WTC11 (cell line): ENCODE data around the gene SPECC1L. TPM values are rescaled to one million over a fixed set of nuclear protein-coding genes. Genes with fewer than 3 reads are reported as not detected.

Experiments
- ATAC-seq: fragments of 200-7000 bp; cut with Tn5 transposase; 2 replicates; pipeline ENCODE4 v1.10.0; 2021; ENCODE audit warnings: mild to moderate bottlenecking, moderate library complexity
- CTCF ChIA-PET: fragments of 300-600 bp; sonication (Branson Sonifier 250); formaldehyde crosslinking; loops from one replicate; lab custom pipeline; 2021; ENCODE audit warnings: antibody characterized with exemption; lab: Charles Lee
- POLR2A ChIA-PET: fragments of 350-600 bp; sonication (Branson Sonifier 250); formaldehyde crosslinking; loops from one replicate; lab custom pipeline; 2021; ENCODE audit warnings: antibody characterized with exemption; lab: Charles Lee
- DNase-seq: peaks from one replicate; pipeline ENCODE4 v3.0.0; 2021; ENCODE audit warnings: low spot score
- H3K27ac Mint-ChIP-seq: 2 replicates; pipeline ENCODE4 v1.8.0; 2021; ENCODE audit warnings: mixed read lengths
- H3K27me3 Mint-ChIP-seq: 2 replicates; pipeline ENCODE4 v1.8.0; 2021; ENCODE audit warnings: low read depth, mild to moderate bottlenecking, moderate library complexity, mixed read lengths
- H3K36me3 Mint-ChIP-seq: 2 replicates; pipeline ENCODE4 v1.8.0; 2021; ENCODE audit warnings: mixed read lengths
- H3K4me1 Mint-ChIP-seq: 2 replicates; pipeline ENCODE4 v1.8.0; 2022; ENCODE audit warnings: mixed read lengths
- H3K4me3 Mint-ChIP-seq: 2 replicates; pipeline ENCODE4 v1.8.0; 2021; ENCODE audit warnings: mild to moderate bottlenecking, moderate library complexity, mixed read lengths
- H3K9me3 Mint-ChIP-seq: 2 replicates; pipeline ENCODE4 v1.8.0; 2021; ENCODE audit warnings: mixed read lengths
- CBFB ChIP-seq: sonication (generic); formaldehyde crosslinking; IDR thresholded peaks from 2 replicates; pipeline ENCODE4 v1.8.1; 2022; ENCODE audit warnings: mild to moderate bottlenecking, low read depth, missing genetic modification reagents
- CREM ChIP-seq: sonication (generic); formaldehyde crosslinking; IDR thresholded peaks from 2 replicates; pipeline ENCODE4 v1.8.1; 2022; ENCODE audit warnings: mild to moderate bottlenecking, missing genetic modification reagents, moderate library complexity
- GRHL2 ChIP-seq: fragments of 250-450 bp; sonication (Bioruptor Pico); IDR thresholded peaks from 2 replicates; pipeline ENCODE4 v1.8.0; 2022; ENCODE audit warnings: mild to moderate bottlenecking, moderate library complexity; ENCODE audit not compliant: insufficient replicate concordance, severe bottlenecking
- SOX15 ChIP-seq: fragments of 250-450 bp; sonication (Bioruptor Pico); IDR thresholded peaks from 2 replicates; pipeline ENCODE4 v1.9.0; 2021; ENCODE audit warnings: mild to moderate bottlenecking
- SP1 ChIP-seq: sonication (generic); formaldehyde crosslinking; conservative IDR thresholded peaks from 2 replicates; pipeline ENCODE4 v1.8.1; 2022; ENCODE audit warnings: missing genetic modification reagents
- ZNF317 ChIP-seq: sonication (generic); formaldehyde crosslinking; IDR thresholded peaks from 2 replicates; pipeline ENCODE4 v1.8.1; 2023; ENCODE audit warnings: low read depth, mild to moderate bottlenecking, moderate library complexity, missing genetic modification reagents, borderline replicate concordance
- total RNA-seq: library from RNA; stranded (reverse); gene quantifications from 3 replicates; pipeline ENCODE4 v1.2.3, GENCODE V29; 2021
- TF ChIP-seq, protein P1 (sequence below): sonication (generic); formaldehyde crosslinking; IDR thresholded peaks from 2 replicates; pipeline ENCODE4 v1.8.1; 2023; ENCODE audit warnings: mild to moderate bottlenecking, missing genetic modification reagents, borderline replicate concordance
- TF ChIP-seq, protein P2 (sequence below): sonication (generic); formaldehyde crosslinking; conservative IDR thresholded peaks from 2 replicates; pipeline ENCODE4 v1.8.1; 2022; ENCODE audit warnings: mild to moderate bottlenecking, missing genetic modification reagents
- TF ChIP-seq, protein P3 (sequence below): fragments of 250-450 bp; sonication (Bioruptor Pico); IDR thresholded peaks from 2 replicates; pipeline ENCODE4 v1.9.0; 2021; ENCODE audit warnings: mild to moderate bottlenecking
- TF ChIP-seq, protein P4 (sequence below): fragments of 250-450 bp; sonication (Bioruptor Pico); IDR thresholded peaks from 2 replicates; pipeline ENCODE4 v1.9.0; 2021; ENCODE audit warnings: moderate library complexity, mild to moderate bottlenecking, inconsistent platforms, borderline replicate concordance
- TF ChIP-seq, protein P5 (sequence below): sonication (generic); formaldehyde crosslinking; IDR thresholded peaks from 2 replicates; pipeline ENCODE4 v1.8.0; 2023; ENCODE audit warnings: missing genetic modification reagents

Gene SPECC1L
- total RNA-seq, 1 experiment from 2014 or later = 44.6 TPM

DNA sequence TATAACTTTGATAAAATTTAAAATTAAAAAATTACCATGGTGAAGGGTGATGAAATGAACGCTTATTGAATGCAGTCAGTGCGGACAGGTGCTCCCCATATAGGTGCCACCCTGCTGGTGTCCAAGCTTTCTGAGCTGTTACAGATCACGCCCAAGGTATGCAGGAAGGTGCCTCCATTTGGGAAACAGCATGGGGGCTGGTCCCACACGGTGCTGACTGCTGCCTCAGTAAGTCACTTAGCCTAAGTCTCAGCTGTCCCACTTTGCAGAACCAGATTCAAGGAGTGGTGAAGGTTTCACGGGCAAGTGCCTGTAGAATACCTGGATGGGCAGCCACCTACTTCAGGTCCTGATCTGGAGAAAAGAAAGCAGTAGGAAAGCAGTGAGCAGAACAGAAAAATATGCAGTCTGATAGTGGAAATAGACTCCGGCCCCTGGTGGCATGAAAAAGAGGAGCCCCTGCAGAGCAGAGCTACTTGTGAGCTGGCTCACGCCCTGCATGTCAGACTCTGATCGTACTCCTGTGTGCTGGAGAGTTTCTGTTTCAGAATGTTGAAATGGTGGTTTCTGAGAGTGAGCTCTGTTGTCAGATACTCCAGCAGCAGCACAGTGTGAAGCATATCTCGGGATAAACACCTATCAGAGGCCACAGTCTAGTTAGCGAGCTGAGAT lies 189.9 kb downstream of the SPECC1L start (continued):
- TF ChIP-seq, protein P1, sequence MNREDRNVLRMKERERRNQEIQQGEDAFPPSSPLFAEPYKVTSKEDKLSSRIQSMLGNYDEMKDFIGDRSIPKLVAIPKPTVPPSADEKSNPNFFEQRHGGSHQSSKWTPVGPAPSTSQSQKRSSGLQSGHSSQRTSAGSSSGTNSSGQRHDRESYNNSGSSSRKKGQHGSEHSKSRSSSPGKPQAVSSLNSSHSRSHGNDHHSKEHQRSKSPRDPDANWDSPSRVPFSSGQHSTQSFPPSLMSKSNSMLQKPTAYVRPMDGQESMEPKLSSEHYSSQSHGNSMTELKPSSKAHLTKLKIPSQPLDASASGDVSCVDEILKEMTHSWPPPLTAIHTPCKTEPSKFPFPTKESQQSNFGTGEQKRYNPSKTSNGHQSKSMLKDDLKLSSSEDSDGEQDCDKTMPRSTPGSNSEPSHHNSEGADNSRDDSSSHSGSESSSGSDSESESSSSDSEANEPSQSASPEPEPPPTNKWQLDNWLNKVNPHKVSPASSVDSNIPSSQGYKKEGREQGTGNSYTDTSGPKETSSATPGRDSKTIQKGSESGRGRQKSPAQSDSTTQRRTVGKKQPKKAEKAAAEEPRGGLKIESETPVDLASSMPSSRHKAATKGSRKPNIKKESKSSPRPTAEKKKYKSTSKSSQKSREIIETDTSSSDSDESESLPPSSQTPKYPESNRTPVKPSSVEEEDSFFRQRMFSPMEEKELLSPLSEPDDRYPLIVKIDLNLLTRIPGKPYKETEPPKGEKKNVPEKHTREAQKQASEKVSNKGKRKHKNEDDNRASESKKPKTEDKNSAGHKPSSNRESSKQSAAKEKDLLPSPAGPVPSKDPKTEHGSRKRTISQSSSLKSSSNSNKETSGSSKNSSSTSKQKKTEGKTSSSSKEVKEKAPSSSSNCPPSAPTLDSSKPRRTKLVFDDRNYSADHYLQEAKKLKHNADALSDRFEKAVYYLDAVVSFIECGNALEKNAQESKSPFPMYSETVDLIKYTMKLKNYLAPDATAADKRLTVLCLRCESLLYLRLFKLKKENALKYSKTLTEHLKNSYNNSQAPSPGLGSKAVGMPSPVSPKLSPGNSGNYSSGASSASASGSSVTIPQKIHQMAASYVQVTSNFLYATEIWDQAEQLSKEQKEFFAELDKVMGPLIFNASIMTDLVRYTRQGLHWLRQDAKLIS (CRISPR knock-in tag) = no peak
- TF ChIP-seq GRHL2 (CRISPR knock-in tag) = no peak

DNA sequence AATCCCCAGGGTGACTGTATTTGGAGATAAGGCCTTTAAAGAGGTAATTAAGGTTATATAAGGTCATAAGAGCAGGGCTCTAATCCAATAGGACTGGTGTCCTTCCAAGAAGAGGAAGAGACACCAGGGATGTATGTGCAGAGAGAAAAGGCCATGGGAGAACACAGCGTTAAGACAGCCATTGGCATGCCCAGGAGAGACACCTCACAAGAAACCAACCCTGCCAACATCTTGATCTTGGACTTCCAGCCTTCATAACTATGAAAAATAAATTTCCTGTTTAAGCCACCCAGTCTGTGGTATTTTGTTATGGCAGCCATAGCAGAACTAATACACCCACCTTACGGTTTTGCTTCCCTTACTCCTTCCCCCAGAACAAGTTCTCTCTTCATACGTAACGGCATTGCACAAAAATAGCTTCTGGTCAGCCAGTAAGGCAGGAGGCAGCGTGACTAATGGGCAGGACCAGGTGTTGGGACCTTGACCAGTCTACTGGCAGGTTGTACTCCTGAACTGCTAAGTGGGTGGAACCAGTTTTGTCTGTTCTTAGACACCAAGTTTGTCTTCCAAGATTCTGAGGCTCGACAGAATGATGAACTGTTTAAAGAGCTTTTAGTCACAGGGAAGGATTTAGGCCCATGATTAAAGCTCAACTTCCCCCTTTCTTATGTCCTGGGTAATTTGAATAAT lies 192.6 kb downstream of the SPECC1L start:
- CTCF ChIA-PET = interaction anchor here (1.2 kb wide), 1 partner anchor 42 kb away, joined by 3 read pairs; no protein-coding TSS in a partner anchor
- ATAC-seq = no peak
- H3K4me1 Mint-ChIP-seq = peaks cover 22% of the 10 kb centered on the region
- TF ChIP-seq, protein P2, sequence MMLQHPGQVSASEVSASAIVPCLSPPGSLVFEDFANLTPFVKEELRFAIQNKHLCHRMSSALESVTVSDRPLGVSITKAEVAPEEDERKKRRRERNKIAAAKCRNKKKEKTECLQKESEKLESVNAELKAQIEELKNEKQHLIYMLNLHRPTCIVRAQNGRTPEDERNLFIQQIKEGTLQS (CRISPR knock-in tag) = no peak
- TF ChIP-seq, all 79 proteins: peak for 0
- no peak overlapping the region for H3K27ac Mint-ChIP-seq
- no peaks in the 10 kb centered on the region for H3K36me3 Mint-ChIP-seq
- no peaks in the 10 kb centered on the region for H3K27me3 Mint-ChIP-seq
- H3K9me3 Mint-ChIP-seq = no peaks in the 10 kb centered on the region
- POLR2A ChIA-PET = no interaction called here
- DNase-seq = no peak
- H3K4me3 Mint-ChIP-seq = no peak overlapping the region

DNA sequence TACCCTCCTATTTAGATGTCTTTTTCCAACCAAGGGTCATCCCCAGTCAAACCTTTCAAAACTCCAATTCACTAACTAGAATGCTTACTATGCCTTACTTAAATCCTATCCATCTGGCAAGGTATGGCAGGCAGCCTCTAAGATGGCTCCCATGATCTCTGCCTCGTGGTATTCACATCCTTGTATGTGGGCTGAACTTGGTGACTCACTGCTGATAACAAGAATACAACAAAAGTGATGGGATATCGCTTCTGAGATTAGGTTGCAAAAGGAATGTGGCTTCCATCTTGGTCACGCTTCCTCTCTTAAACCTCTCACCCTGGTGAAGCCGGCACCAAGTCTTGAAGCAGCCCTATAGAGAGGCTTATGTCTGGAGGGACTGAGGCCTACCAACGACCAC lies 194.9 kb downstream of the SPECC1L start:
- H3K27ac Mint-ChIP-seq = no peak overlapping the region
- ChIA-PET CTCF (interaction anchor here (0.7 to 2.3 kb wide), 3 partner anchors 37 to 44 kb away, joined by 3 to 9 read pairs (median 7); no protein-coding TSS in a partner anchor), POLR2A (no interaction called here)

More for the DNA sequence above, 194.9 kb downstream of the SPECC1L start:
- Mint-ChIP-seq H3K27me3 (no peaks in the 10 kb centered on the region), H3K4me3 (no peak overlapping the region), H3K36me3 (no peaks in the 10 kb centered on the region), H3K9me3 (no peaks in the 10 kb centered on the region), H3K4me1 (peaks cover 17% of the 10 kb centered on the region)
- no peak for TF ChIP-seq CREM (CRISPR knock-in tag)
- TF ChIP-seq, protein P3, sequence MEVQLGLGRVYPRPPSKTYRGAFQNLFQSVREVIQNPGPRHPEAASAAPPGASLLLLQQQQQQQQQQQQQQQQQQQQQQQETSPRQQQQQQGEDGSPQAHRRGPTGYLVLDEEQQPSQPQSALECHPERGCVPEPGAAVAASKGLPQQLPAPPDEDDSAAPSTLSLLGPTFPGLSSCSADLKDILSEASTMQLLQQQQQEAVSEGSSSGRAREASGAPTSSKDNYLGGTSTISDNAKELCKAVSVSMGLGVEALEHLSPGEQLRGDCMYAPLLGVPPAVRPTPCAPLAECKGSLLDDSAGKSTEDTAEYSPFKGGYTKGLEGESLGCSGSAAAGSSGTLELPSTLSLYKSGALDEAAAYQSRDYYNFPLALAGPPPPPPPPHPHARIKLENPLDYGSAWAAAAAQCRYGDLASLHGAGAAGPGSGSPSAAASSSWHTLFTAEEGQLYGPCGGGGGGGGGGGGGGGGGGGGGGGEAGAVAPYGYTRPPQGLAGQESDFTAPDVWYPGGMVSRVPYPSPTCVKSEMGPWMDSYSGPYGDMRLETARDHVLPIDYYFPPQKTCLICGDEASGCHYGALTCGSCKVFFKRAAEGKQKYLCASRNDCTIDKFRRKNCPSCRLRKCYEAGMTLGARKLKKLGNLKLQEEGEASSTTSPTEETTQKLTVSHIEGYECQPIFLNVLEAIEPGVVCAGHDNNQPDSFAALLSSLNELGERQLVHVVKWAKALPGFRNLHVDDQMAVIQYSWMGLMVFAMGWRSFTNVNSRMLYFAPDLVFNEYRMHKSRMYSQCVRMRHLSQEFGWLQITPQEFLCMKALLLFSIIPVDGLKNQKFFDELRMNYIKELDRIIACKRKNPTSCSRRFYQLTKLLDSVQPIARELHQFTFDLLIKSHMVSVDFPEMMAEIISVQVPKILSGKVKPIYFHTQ (CRISPR knock-in tag) = no peak
- TF ChIP-seq, protein P4, sequence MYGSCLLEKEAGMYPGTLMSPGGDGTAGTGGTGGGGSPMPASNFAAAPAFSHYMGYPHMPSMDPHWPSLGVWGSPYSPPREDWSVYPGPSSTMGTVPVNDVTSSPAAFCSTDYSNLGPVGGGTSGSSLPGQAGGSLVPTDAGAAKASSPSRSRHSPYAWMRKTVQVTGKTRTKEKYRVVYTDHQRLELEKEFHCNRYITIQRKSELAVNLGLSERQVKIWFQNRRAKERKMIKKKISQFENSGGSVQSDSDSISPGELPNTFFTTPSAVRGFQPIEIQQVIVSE (CRISPR knock-in tag) = no peak
- TF ChIP-seq GRHL2 (CRISPR knock-in tag) = no peak
- no peak for TF ChIP-seq ZNF317
- no peak for TF ChIP-seq SP1 (CRISPR knock-in tag)
- no peak for TF ChIP-seq SOX15 (CRISPR knock-in tag)
- TF ChIP-seq, protein P5, sequence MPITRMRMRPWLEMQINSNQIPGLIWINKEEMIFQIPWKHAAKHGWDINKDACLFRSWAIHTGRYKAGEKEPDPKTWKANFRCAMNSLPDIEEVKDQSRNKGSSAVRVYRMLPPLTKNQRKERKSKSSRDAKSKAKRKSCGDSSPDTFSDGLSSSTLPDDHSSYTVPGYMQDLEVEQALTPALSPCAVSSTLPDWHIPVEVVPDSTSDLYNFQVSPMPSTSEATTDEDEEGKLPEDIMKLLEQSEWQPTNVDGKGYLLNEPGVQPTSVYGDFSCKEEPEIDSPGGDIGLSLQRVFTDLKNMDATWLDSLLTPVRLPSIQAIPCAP (CRISPR knock-in tag) = no peak
- no peak for TF ChIP-seq CBFB
- no peak for ATAC-seq
- no peak for DNase-seq
